Gastrocnemius medialis (tissue), 4 donors: ENCODE data around the gene GRK4. TPM values are rescaled to one million over a fixed set of nuclear protein-coding genes. Genes with fewer than 3 reads are reported as not detected.

Source experiments
- ATAC-seq, 2 donors: fragments of 150-250 bp; one replicate each; pipeline ENCODE4 v1.9.1; 2016
- DNase-seq, 2 donors: peaks; one replicate each; pipeline ENCODE4 v3.0.0-alpha.2; 2019
- H3K27ac ChIP-seq, 4 donors: fragments of 200-600 bp; sonication (generic); 1 replicate in 1 of 4; 2 replicates in 3 of 4; pipeline ENCODE4 v1.5.1; 2016 to 2018; ENCODE audit warnings: mild to moderate bottlenecking in 2 of 4, moderate library complexity in 1 of 4
- H3K27me3 ChIP-seq, 3 donors: fragments of 200-600 bp; sonication (generic) in 2 of 3; 1 replicate in 1 of 3; 2 replicates in 2 of 3; pipeline versions ENCODE4 v1.5.1 to v1.6.0; 2016 to 2019; ENCODE audit warnings: mild to moderate bottlenecking in 1 of 3, moderate library complexity in 1 of 3
- H3K36me3 ChIP-seq, 2 donors: fragments of 200-600 bp; sonication (generic) in 1 of 2; one replicate each; pipeline ENCODE4 v1.5.1; 2017 to 2018
- H3K4me1 ChIP-seq, 2 donors: fragments of 200-600 bp; sonication (generic) in 1 of 2; one replicate each; pipeline ENCODE4 v1.5.1; 2016 to 2017; ENCODE audit warnings: mild to moderate bottlenecking in 2 of 2
- H3K4me3 ChIP-seq, 4 donors: fragments of 200-600 bp; sonication (generic) in 3 of 4; 1 replicate in 1 of 4; 2 replicates in 3 of 4; pipeline ENCODE4 v1.5.1; 2016 to 2019; ENCODE audit warnings: mild to moderate bottlenecking in 2 of 4
- H3K9me3 ChIP-seq, 3 donors: fragments of 200-600 bp; sonication (generic) in 2 of 3; 1 replicate in 1 of 3; 2 replicates in 2 of 3; pipeline ENCODE4 v1.5.1; 2016 to 2019
- CTCF ChIP-seq, 5 experiments: fragments of 450-650 bp in 3 of 5; fragments of 200-600 bp in 2 of 5; sonication (generic) in 2 of 5; IDR thresholded peaks in 4 of 5; conservative IDR thresholded peaks in 1 of 5; 1 replicate in 4 of 5; 2 replicates in 1 of 5; pipeline ENCODE4 v1.5.1; 2016 to 2019; ENCODE audit warnings: antibody characterized with exemption in 5 of 5, mild to moderate bottlenecking in 3 of 5, moderate library complexity in 3 of 5
- POLR2A ChIP-seq, 2 donors: fragments of 450-650 bp; IDR thresholded peaks; one replicate each; pipeline ENCODE4 v1.6.1; 2017; ENCODE audit warnings: antibody characterized with exemption in 2 of 2, mild to moderate bottlenecking in 2 of 2, moderate library complexity in 2 of 2
- in situ Hi-C, 4 donors: fragments of 200-750 bp; cut with MboI; loops; one replicate each; pipeline versions ENCODE4 v1.15.0 to v1.8.0; 2017; ENCODE audit warnings: low sequenced_read_pairs in 4 of 4
- intact Hi-C: fragments of 100-400 bp; cut with DNase I; formaldehyde crosslinking; loops from one replicate; pipeline ENCODE4 v1.15.1; 2023; ENCODE audit warnings: low total_unique reads
- total RNA-seq, 4 donors: library from RNA; depleted of rRNA; stranded (reverse); fragments of >200 nt; gene quantifications; one replicate each; pipeline versions ENCODE4 v1.1.0 to v1.2.3, GENCODE V29; 2016

GRK4 gene
- total RNA-seq, 4 donors from 2014 or later: 2.8 to 5.8 (median 3.7) TPM

- no peak for DNase-seq
- no peak for ATAC-seq
- H3K9me3 ChIP-seq: no peaks in the 10 kb centered on the region
- intact Hi-C loops (loop anchor here (10.0 kb wide), 1 partner anchor 1487 kb away; no protein-coding TSS in a partner anchor), in situ Hi-C loops (no loop called here)
- H3K36me3 ChIP-seq: no peaks in the 10 kb centered on the region
- no peaks in the 10 kb centered on the region for H3K27me3 ChIP-seq
- no peak overlapping the region for H3K4me3 ChIP-seq
- peaks cover 16 to 25% of the 10 kb centered on the region in 2 donors for H3K4me1 ChIP-seq
- peak overlapping the region in 1 of 4 donors; percentile 9 for H3K27ac ChIP-seq
- TF ChIP-seq CTCF (IDR thresholded peaks at IDR 0.05 in 4 of 5, conservative IDR thresholded peaks at IDR 0.05 in 1 of 5) (no peak), POLR2A (IDR thresholded peaks at IDR 0.05) (no peak)
Measured at GRCh38 chr4:3071811-3072210, 108.4 kb downstream of the GRK4 start.

DNA sequence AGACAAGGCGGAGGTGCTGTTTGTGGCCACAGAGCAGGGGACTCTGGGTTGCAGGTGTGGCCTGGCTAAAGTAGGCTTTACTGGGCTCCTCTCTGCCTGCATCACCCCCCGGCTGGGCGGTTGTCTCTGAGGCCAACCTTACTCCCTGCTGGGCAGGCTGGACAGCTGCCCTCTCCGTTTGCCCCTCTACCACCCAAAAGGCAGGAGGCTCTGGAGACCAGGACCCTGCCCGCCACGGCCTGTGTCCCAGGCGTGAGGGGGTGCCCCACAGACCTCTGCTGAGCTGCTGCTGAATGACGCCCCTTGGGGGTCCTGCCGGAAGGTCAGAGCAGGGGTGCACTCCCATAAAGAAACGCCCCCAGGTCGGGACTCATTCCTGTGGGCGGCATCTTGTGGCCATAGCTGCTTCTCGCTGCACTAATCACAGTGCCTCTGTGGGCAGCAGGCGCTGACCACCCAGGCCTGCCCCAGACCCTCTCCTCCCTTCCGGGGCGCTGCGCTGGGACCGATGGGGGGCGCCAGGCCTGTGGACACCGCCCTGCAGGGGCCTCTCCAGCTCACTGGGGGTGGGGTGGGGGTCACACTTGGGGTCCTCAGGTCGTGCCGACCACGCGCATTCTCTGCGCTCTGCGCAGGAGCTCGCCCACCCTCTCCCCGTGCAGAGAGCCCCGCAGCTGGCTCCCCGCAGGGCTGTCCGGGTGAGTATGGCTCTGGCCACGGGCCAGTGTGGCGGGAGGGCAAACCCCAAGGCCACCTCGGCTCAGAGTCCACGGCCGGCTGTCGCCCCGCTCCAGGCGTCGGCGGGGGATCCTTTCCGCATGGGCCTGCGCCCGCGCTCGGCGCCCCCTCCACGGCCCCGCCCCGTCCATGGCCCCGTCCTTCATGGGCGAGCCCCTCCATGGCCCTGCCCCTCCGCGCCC lies 110.0 kb downstream of the GRK4 start:
- no peaks in the 10 kb centered on the region for H3K27me3 ChIP-seq
- ATAC-seq (peak in 1 of 2 donors; percentile 2), DNase-seq (no peak)
- intact Hi-C loops: loop anchor here (1.0 to 10.0 kb wide), 4 partner anchors 27 to 1489 kb away; partner anchors contain the start of genes GRK4, NOP14 and RGS12
- H3K36me3 ChIP-seq: no peaks in the 10 kb centered on the region
- TF ChIP-seq CTCF (IDR thresholded peaks at IDR 0.05 in 4 of 5, conservative IDR thresholded peaks at IDR 0.05 in 1 of 5) (no peak), POLR2A (IDR thresholded peaks at IDR 0.05) (no peak)
- peak overlapping the region; percentile 74 to 83 (median 76) for H3K4me3 ChIP-seq
- H3K4me1 ChIP-seq: peaks cover 19 to 36% of the 10 kb centered on the region in 2 donors
- peak overlapping the region; percentile 67 to 85 (median 73) for H3K27ac ChIP-seq
- in situ Hi-C loops: no loop called here
- no peaks in the 10 kb centered on the region for H3K9me3 ChIP-seq

GRCh38 chr4:3074078-3074845 lies 110.9 kb downstream of the GRK4 start, which contains the start of the genes HTT and HTT-AS:
Gene HTT (plus strand): TSS chr4:3074681. CDS start chr4:3074826, 145 bp downstream.
Gene HTT-AS (minus strand): TSS chr4:3074538.
- peak within 1 kb of the TSS; percentile 86 to 100 (median 96) for H3K27ac ChIP-seq
- in situ Hi-C loops: no loop called here
- H3K4me1 ChIP-seq: peaks cover 19 to 36% of the 10 kb centered on the region in 2 donors
- no peaks in the 10 kb centered on the region for H3K27me3 ChIP-seq
- no peaks in the 10 kb centered on the region for H3K9me3 ChIP-seq
- TF ChIP-seq CTCF (IDR thresholded peaks at IDR 0.05 in 4 of 5, conservative IDR thresholded peaks at IDR 0.05 in 1 of 5) (no peak), POLR2A (IDR thresholded peaks at IDR 0.05) (peak; percentile 46 to 63)
- DNase-seq (peak; percentile 95), ATAC-seq (peak; percentile 87 to 92)
- H3K4me3 ChIP-seq: peak within 1 kb of the TSS; percentile 74 to 90 (median 80)
- no peaks in the 10 kb centered on the region for H3K36me3 ChIP-seq
- intact Hi-C loops: loop anchor here (1.0 to 10.0 kb wide), 4 partner anchors 27 to 1489 kb away; partner anchors contain the start of genes GRK4, NOP14 and RGS12

DNA sequence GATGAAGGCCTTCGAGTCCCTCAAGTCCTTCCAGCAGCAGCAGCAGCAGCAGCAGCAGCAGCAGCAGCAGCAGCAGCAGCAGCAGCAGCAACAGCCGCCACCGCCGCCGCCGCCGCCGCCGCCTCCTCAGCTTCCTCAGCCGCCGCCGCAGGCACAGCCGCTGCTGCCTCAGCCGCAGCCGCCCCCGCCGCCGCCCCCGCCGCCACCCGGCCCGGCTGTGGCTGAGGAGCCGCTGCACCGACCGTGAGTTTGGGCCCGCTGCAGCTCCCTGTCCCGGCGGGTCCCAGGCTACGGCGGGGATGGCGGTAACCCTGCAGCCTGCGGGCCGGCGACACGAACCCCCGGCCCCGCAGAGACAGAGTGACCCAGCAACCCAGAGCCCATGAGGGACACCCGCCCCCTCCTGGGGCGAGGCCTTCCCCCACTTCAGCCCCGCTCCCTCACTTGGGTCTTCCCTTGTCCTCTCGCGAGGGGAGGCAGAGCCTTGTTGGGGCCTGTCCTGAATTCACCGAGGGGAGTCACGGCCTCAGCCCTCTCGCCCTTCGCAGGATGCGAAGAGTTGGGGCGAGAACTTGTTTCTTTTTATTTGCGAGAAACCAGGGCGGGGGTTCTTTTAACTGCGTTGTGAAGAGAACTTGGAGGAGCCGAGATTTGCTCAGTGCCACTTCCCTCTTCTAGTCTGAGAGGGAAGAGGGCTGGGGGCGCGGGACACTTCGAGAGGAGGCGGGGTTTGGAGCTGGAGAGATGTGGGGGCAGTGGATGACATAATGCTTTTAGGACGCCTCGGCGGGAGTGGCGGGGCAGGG lies 111.7 kb downstream of the GRK4 start:
- intact Hi-C loops (loop anchor here (1.0 to 10.0 kb wide), 4 partner anchors 28 to 1490 kb away; partner anchors contain the start of genes GRK4, NOP14 and RGS12), in situ Hi-C loops (no loop called here)
- ATAC-seq (peak; percentile 13 to 20), DNase-seq (peak in 1 of 2 donors; percentile 23)
- Histone ChIP-seq H3K36me3 (no peaks in the 10 kb centered on the region), H3K4me1 (peaks cover 19 to 36% of the 10 kb centered on the region in 2 donors), H3K27me3 (no peaks in the 10 kb centered on the region), H3K27ac (peak overlapping the region; percentile 86 to 100 (median 96)), H3K9me3 (no peaks in the 10 kb centered on the region), H3K4me3 (peak overlapping the region; percentile 74 to 90 (median 80))
- no peak for TF ChIP-seq CTCF (IDR thresholded peaks at IDR 0.05 in 4 of 5, conservative IDR thresholded peaks at IDR 0.05 in 1 of 5)
- TF ChIP-seq POLR2A (IDR thresholded peaks at IDR 0.05): peak in 1 of 2 donors; percentile 37
